Femur (tissue), 1 donor: ENCODE results near the gene PCDHGA8.
A peak's percentile ranks its signal among the peaks of the same experiment; 100 is the strongest.
"Not testable (repeated sequence)": the region's sequence is repeated elsewhere in the genome, so short reads cannot be mapped to it uniquely, and the experiment has no call there.

Source experiments
- DNase-seq: peaks from one replicate; pipeline ENCODE4 v3.0.0-alpha.2; 2017

Gene PCDHGA8

DNA sequence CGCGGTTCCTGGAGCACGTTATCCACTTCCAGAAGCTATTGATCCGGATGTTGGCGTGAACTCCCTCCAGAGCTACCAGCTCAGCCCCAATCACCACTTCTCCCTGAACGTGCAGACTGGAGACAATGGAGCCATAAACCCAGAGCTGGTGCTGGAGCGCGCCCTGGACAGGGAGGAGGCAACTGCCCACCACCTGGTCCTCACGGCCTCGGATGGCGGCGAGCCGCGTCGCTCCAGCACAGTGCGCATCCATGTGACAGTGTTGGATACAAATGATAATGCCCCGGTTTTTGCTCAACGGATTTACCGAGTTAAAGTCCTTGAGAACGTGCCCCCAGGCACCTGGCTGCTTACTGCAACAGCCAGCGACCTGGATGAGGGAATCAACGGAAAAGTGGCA is 11.0 kb downstream of the PCDHGA8 start:
- no peak for DNase-seq

DNA sequence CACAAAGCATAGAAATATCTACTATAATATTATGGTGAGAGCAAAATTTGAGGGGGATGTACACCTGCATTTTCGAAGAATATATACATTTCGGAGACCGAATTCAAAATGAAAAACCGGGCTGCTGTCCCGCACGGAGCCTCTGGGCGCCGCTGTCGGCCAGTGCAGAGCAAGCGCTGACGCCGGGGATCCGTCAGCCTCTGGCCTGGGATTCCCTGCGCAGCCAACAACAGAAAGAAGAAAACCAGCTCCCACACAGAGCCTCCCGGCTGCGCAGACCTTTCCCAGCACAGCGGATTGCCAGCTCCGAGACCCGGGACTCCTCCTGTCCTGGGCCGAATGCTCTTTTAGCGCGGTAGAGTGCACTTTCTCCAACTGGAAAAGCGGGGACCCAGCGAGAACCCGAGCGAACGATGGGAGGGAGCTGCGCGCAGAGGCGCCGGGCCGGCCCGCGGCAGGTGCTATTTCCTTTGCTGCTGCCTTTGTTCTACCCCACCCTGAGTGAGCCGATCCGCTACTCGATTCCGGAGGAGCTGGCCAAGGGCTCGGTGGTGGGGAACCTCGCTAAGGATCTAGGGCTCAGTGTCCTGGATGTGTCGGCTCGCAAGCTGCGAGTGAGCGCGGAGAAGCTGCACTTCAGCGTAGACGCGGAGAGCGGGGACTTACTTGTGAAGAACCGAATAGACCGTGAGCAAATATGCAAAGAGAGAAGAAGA is 15.5 kb downstream of the PCDHGA8 start, which contains the start of gene PCDHGB6:
Gene PCDHGB6 (plus strand): TSS at position 232 of the 716 bp plus-strand sequence. CDS start 182 bp downstream, at position 414.
- peak; percentile 61 for DNase-seq

DNA sequence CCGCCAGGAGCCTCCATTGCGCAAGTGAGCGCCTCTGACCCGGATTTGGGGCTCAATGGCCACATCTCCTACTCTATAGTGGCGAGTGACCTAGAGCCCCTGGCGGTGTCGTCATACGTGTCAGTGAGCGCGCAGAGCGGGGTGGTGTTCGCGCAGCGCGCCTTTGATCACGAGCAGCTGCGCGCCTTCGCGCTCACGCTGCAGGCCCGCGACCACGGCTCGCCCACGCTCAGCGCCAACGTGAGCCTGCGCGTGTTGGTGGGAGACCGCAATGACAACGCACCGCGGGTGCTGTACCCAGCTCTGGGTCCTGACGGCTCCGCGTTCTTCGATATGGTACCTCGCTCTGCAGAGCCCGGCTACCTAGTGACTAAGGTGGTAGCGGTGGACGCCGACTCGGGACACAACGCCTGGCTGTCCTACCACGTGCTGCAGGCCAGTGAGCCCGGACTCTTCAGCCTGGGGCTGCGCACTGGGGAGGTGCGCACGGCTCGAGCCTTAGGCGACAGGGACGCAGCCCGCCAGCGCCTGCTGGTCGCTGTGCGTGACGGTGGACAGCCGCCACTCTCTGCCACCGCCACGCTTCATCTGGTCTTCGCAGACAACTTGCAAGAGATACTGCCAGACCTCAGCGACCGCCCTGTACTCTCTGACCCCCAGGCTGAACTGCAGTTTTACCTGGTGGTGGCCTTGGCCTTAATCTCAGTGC is 17.3 kb downstream of the PCDHGA8 start:
- no peak for DNase-seq

DNA sequence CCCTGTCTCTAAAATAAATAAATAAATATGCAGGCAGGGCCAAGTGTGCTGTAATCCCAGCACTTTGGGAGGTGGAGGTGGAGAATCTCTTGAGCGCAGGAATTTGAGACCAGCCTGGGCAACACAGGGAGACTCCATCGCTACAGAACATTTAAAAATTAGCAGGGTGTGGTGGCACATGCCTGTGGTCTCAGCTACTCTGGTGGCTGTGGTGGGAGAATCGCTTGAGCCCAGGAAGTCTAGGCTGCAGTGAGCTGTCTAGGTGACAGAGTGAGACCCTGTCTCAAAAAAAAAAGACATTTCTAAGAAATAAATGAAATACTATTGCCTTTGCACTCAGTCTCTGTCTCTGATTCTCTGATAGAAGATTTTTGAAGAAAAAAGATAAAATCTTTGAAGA is 19.1 kb downstream of the PCDHGA8 start:
- DNase-seq = no peak

DNA sequence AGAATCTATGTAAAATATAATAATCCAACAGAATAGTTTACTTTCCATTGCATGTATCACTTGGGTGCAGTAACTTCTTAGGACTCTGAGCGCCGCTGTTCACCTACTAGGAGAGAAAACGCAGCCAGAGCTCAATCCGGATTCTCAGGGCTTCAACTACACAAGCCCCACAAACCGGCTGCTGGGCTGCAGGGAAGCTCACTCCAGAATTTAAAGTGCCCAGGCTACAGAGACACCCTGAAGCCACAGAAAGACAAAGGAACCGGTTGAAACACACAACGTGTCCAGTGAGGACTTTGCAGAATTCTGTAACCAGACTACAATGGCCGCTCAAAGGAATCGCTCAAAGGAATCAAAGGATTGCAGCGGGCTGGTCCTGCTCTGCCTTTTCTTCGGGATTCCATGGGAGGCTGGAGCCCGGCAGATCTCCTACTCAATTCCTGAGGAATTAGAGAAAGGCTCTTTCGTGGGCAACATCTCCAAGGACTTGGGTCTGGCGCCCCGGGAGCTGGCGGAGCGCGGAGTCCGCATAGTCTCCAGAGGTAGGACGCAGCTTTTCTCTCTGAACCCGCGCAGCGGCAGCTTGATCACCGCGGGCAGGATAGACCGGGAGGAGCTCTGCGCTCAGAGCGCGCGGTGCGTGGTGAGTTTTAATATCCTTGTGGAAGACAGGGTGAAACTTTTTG is 20.6 kb downstream of the PCDHGA8 start, which contains the start of gene PCDHGA10:
Gene PCDHGA10 (plus strand): TSS at position 134 of the 686 bp plus-strand sequence. CDS start 189 bp downstream, at position 323.
- DNase-seq = no peak

DNA sequence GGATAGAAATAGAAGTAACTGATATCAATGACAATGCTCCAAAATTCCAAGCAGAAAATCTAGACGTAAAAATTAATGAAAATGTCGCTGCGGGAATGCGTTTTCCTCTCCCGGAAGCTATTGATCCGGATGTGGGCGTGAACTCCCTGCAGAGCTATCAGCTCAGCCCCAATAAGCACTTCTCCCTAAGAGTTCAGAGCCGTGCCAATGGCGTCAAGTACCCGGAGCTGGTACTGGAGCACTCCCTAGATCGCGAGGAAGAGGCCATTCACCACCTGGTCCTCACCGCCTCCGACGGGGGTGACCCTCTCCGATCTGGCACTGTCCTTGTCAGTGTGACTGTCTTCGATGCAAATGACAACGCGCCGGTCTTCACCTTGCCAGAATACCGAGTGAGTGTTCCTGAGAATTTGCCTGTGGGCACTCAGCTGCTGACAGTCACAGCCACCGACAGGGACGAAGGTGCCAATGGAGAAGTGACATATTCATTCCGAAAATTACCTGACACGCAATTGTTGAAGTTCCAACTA is 21.2 kb downstream of the PCDHGA8 start:
- no peak for DNase-seq

DNA sequence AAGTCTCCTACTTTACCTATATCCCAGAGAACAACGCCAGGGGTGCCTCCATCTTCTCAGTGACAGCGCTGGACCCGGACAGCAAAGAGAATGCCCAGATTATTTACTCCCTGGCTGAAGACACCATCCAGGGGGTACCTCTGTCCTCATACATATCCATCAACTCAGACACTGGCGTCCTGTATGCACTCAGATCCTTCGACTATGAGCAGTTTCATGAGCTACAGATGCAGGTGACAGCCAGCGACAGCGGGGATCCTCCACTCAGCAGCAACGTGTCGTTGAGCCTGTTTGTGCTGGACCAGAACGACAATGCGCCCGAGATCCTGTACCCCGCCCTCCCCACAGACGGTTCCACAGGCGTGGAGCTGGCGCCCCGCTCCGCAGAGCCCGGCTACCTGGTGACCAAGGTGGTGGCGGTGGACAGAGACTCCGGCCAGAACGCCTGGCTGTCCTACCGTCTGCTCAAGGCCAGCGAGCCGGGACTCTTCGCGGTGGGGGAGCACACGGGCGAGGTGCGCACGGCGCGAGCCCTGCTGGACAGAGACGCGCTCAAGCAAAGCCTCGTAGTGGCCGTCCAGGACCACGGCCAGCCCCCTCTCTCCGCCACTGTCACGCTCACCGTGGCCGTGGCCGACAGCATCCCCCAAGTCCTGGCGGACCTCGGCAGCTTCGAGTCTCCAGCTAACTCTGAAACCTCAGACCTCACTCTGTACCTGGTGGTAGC is 22.3 kb downstream of the PCDHGA8 start:
- DNase-seq = not testable (repeated sequence)

DNA sequence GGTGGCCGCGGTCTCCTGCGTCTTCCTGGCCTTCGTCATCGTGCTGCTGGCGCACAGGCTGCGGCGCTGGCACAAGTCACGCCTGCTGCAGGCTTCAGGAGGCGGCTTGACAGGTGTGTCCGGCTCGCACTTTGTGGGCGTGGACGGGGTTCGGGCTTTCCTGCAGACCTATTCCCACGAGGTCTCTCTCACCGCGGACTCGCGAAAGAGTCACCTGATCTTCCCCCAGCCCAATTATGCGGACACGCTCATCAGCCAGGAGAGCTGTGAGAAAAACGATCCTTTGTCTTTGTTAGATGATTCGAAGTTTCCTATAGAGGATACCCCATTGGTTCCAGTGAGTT is 22.8 kb downstream of the PCDHGA8 start:
- not testable (repeated sequence) for DNase-seq

DNA sequence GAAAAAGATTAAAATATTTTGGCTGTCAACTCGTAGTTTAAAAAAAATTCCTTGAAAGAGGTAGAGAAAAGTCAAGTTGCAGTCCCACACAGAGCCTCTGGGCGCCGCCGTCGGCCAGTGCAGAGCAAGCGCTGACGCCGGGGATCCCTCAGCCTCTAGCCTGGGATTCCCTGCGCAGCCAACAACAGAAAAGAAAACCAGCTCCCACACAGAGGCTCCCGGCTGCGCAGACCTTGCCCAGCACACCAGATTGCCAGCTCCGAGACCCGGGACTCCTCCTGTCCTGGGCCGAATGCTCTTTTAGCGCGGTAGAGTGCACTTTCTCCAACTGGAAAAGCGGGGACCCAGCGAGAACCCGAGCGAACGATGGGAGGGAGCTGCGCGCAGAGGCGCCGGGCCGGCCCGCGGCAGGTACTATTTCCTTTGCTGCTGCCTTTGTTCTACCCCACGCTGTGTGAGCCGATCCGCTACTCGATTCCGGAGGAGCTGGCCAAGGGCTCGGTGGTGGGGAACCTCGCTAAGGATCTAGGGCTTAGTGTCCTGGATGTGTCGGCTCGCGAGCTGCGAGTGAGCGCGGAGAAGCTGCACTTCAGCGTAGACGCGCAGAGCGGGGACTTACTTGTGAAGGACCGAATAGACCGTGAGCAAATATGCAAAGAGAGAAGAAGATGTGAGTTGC is 25.2 kb downstream of the PCDHGA8 start, which contains the start of gene PCDHGB7:
Gene PCDHGB7 (plus strand): TSS at position 184 of the 679 bp plus-strand sequence. CDS start 183 bp downstream, at position 367.
- DNase-seq = peak; percentile 78

DNA sequence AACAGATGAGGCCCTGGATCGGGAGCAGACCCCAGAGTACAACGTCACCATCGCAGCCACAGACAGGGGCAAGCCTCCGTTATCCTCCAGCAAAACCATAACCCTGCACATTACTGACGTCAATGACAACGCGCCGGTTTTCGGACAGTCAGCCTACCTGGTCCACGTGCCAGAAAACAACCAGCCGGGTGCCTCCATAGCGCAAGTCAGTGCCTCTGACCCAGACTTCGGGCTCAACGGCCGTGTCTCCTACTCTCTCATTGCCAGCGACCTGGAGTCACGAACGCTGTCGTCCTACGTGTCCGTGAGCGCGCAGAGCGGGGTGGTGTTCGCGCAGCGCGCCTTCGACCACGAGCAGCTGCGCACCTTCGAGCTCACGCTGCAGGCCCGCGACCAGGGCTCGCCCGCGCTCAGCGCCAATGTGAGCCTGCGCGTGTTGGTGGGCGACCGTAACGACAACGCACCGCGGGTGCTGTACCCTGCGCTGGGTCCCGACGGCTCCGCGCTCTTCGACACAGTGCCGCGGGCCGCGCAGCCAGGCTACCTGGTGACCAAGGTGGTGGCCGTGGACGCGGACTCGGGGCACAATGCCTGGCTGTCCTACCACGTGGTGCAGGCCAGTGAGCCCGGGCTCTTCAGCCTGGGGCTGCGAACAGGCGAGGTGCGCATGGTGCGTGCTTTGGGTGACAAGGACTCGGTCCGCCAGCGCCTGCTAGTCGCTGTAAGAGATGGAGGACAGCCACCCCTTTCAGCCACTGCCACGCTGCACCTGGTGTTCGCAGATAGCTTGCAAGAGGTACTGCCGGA is 26.8 kb downstream of the PCDHGA8 start:
- DNase-seq = no peak

DNA sequence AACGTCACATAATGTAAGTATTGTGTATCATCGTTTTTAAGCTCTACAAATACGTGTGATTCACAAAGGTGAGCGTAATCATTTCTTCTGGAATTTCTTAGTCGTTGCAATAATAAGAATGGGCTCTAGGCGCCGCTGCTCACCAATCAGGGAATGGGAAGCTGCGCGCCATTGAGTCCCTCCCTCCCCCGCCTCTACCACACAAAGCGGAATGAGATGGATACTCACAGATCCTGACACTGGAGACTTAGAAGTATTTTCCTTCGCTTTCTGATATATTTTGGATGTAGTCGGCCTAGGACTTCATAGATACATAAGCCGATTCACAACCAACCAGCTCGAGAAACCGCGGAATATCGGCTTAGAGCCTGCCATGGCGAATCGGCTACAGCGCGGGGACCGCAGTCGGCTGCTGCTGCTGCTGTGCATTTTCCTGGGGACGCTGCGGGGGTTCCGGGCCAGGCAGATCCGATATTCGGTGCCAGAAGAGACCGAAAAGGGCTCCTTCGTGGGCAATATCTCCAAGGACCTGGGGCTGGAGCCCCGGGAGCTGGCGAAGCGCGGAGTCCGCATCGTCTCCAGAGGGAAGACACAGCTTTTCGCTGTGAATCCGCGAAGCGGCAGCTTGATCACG is 28.5 kb downstream of the PCDHGA8 start, which contains the start of gene PCDHGA11:
Gene PCDHGA11 (plus strand): TSS at position 197 of the 634 bp plus-strand sequence. CDS start 177 bp downstream, at position 374.
- DNase-seq = no peak

DNA sequence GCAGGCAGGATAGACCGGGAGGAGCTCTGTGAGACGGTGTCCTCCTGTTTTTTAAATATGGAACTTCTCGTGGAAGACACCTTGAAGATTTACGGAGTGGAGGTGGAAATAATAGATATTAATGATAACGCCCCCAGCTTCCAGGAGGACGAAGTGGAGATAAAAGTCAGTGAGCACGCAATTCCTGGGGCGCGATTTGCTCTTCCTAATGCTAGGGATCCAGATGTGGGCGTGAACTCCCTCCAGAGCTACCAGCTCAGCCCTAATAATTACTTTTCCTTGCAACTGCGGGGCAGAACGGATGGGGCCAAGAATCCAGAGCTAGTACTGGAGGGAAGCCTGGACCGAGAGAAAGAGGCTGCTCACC is 29.0 kb downstream of the PCDHGA8 start:
- DNase-seq = no peak

DNA sequence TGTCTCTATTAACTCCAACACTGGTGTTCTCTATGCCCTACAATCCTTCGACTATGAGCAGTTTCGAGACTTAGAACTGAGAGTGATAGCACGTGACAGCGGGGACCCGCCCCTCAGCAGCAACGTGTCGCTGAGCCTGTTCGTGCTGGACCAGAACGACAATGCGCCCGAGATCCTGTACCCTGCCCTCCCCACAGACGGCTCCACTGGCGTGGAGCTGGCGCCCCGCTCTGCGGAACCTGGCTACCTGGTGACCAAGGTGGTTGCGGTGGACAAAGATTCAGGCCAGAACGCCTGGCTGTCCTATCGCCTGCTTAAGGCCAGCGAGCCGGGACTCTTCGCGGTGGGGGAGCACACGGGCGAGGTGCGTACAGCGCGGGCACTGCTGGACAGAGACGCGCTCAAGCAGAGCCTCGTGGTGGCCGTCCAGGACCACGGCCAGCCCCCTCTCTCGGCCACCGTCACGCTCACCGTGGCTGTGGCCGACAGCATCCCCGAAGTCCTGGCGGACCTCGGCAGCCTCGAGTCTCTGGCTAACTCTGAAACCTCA is 30.4 kb downstream of the PCDHGA8 start:
- no peak for DNase-seq

DNA sequence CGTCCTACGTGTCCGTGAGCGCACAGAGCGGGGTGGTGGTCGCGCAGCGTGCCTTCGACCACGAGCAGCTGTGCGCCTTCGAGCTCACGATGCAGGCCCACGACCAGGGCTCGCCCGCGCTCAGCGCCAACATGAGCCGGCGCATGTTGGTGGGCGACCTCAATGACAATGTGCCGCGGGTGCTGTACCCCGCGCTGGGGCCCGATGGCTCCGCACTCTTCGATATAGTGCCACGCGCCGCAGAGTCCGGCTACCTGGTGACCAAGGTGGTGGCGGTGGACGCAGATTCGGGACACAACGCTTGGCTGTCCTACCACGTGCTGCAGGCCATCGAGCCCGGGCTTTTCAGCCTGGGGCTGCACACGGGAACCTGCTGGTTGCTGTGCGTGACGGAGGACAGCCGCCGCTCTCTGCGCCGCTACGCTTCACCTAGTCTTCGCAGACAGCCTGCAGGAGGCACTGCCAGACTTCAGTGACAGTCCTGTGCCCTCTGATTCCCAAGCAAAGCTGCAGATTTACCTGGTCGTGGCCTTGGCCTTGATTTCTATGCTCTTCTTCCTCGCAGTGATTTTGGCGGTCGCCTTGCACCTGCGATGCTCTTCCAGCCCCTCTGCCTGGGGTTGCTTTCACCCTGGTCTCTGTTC is 35.5 kb downstream of the PCDHGA8 start:
- no peak for DNase-seq

DNA sequence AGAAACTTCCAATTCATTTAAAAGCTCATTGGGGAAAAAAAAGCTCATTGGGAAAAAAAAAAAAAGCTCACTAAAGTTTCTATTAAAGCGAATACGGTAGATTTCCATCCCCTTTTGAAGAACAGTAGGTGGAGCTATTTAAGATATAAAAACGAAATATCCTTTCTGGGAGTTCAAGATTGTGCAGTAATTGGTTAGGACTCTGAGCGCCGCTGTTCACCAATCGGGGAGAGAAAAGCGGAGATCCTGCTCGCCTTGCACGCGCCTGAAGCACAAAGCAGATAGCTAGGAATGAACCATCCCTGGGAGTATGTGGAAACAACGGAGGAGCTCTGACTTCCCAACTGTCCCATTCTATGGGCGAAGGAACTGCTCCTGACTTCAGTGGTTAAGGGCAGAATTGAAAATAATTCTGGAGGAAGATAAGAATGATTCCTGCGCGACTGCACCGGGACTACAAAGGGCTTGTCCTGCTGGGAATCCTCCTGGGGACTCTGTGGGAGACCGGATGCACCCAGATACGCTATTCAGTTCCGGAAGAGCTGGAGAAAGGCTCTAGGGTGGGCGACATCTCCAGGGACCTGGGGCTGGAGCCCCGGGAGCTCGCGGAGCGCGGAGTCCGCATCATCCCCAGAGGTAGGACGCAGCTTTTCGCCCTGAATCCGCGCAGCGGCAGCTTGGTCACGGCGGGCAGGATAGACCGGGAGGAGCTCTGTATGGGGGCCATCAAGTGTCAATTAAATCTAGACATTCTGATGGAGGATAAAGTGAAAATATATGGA is 38.1 kb downstream of the PCDHGA8 start, which contains the start of gene PCDHGA12:
Gene PCDHGA12 (plus strand): TSS at position 176 of the 782 bp plus-strand sequence. CDS start 253 bp downstream, at position 429.
- DNase-seq = peak; percentile 43

DNA sequence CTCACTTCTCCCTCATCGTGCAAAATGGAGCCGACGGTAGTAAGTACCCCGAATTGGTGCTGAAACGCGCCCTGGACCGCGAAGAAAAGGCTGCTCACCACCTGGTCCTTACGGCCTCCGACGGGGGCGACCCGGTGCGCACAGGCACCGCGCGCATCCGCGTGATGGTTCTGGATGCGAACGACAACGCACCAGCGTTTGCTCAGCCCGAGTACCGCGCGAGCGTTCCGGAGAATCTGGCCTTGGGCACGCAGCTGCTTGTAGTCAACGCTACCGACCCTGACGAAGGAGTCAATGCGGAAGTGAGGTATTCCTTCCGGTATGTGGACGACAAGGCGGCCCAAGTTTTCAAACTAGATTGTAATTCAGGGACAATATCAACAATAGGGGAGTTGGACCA is 38.9 kb downstream of the PCDHGA8 start:
- no peak for DNase-seq

DNA sequence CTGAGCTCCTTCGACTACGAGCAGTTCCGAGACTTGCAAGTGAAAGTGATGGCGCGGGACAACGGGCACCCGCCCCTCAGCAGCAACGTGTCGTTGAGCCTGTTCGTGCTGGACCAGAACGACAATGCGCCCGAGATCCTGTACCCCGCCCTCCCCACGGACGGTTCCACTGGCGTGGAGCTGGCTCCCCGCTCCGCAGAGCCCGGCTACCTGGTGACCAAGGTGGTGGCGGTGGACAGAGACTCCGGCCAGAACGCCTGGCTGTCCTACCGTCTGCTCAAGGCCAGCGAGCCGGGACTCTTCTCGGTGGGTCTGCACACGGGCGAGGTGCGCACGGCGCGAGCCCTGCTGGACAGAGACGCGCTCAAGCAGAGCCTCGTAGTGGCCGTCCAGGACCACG is 39.9 kb downstream of the PCDHGA8 start:
- not testable (repeated sequence) for DNase-seq

DNA sequence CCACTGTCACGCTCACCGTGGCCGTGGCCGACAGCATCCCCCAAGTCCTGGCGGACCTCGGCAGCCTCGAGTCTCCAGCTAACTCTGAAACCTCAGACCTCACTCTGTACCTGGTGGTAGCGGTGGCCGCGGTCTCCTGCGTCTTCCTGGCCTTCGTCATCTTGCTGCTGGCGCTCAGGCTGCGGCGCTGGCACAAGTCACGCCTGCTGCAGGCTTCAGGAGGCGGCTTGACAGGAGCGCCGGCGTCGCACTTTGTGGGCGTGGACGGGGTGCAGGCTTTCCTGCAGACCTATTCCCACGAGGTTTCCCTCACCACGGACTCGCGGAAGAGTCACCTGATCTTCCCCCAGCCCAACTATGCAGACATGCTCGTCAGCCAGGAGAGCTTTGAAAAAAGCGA is 40.3 kb downstream of the PCDHGA8 start:
- DNase-seq = not testable (repeated sequence)

DNA sequence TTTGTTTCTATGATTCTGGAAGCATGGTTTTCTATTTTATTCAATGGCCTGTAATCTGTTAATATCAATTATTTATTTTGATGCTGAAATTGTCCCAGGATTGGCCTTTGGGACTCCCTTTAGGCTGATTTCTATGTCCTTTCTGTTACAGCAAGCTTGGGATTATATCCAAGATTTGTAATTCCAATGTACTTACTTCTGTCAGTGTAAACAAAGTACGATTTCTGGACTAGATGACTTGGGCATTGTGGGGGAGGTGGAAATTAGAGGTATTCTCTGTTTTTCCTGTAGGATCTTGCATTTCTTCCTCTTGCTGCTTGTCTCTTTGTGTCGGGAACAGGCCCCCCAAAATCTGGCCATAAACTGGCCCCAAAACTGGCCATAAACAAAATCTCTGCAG is 41.6 kb downstream of the PCDHGA8 start:
- no peak for DNase-seq
